ENCODE data around the gene TMBIM1. TPM values are rescaled to one million over a fixed set of nuclear protein-coding genes. Genes with fewer than 3 reads are reported as not detected.

Gene TMBIM1
- 60.5 and 126 TPM in 2 replicates for total RNA-seq (2011; cell fraction: chromatin; rRNA removed; ENCODE audit: low replicate concordance)
- total RNA-seq (2011; cell fraction: nucleolus; rRNA removed) = 123 and 144 TPM in 2 replicates
- 126 and 128 TPM in 2 replicates for total RNA-seq (2011; cell fraction: nucleoplasm; rRNA removed)
- 64.8 and 71.4 TPM in 2 replicates for total RNA-seq (2014; rRNA removed)
- 56.6 and 59.2 TPM in 2 replicates for total RNA-seq (2014; rRNA removed; fragmentation: Illumina TruSeq; extraction: Trizol)
- total RNA-seq (2015; rRNA removed; fragmentation: Illumina TruSeq; extraction: Trizol) = 43.7 and 46.8 TPM in 2 replicates
- 90.7 and 102 TPM in 2 replicates for total RNA-seq (2021)
- polyA plus RNA-seq (2011; rRNA removed) = 45.9 and 66.8 TPM in 2 replicates
- polyA plus RNA-seq (2011; cell fraction: cytosol; rRNA removed) = 68.3 and 77.4 TPM in 2 replicates
- 111 and 118 TPM in 2 replicates for polyA plus RNA-seq (2011; cell fraction: nucleus; rRNA removed)
- polyA plus RNA-seq (2012) = 77.9 and 194 TPM in 2 replicates
- polyA plus RNA-seq (2014; fragmentation: Illumina TruSeq; extraction: Trizol) = 105 and 112 TPM in 2 replicates
- polyA plus RNA-seq (2014; fragmentation: Nextera tagmentation; extraction: Ambion mirVana) = 10 to 100 TPM; 14.2 to 35.6 TPM
- 47.0 and 49.5 TPM in 2 replicates for polyA plus RNA-seq (2014; rRNA removed)
- polyA minus RNA-seq (2011; rRNA and poly(A)+ RNA removed) = 37.4 and 39.0 TPM in 2 replicates
- 26.7 and 30.6 TPM in 2 replicates for polyA minus RNA-seq (2011; cell fraction: cytosol; rRNA and poly(A)+ RNA removed)
- 15.1 and 18.2 TPM in 2 replicates for polyA minus RNA-seq (2011; cell fraction: nucleus; rRNA and poly(A)+ RNA removed)
- Bru-seq, nascent RNA = percentile 84 among the genes with signal in this experiment
- BruChase-seq, experiment 1, labeled RNA remaining after a 2-hour chase = percentile 75 among the genes with signal in this experiment
- BruChase-seq, experiment 2, labeled RNA remaining after a 6-hour chase = percentile 79 among the genes with signal in this experiment
- long read RNA-seq, experiment 1, transcript TMBIM1-201 (12 exons, 2,371 nt) = major isoform, 94 of 331 reads
- long read RNA-seq, experiment 1, transcript TMBIM1-219 (10 exons, 2,874 nt) = minor isoform, 27 of 331 reads
- long read RNA-seq, experiment 1, transcript TMBIM1-202 (12 exons, 2,422 nt) = minor isoform, 5 of 331 reads
- long read RNA-seq, experiment 1, partial matches to known transcripts = 119 of 331 reads
- long read RNA-seq, experiment 1, other reads (novel, unspliced or antisense) = 86 of 331 reads
- long read RNA-seq, experiment 2, transcript TMBIM1-201 (12 exons, 2,371 nt) = major isoform, 48 of 101 reads
- long read RNA-seq, experiment 2, partial matches to known transcripts = 13 of 101 reads
- long read RNA-seq, experiment 2, other reads (novel, unspliced or antisense) = 38 of 101 reads
- long read RNA-seq, experiment 3, transcript TMBIM1-201 (12 exons, 2,371 nt) = major isoform, 76 of 90 reads
- long read RNA-seq, experiment 3, partial matches to known transcripts = 3 of 90 reads
- long read RNA-seq, experiment 3, other reads (novel, unspliced or antisense) = 11 of 90 reads

- Histone ChIP-seq H3K4me1 (replicated peaks in 1 of 2; ENCODE audit: control insufficient read depth in 2 of 2, insufficient read depth in 2 of 2, low read length in 2 of 2) (peaks cover 40 to 48% of the 10 kb centered on the region in 2 experiments), H3K27ac (ENCODE audit: extremely low read depth, low read depth, low read length) (peak within 1 kb of the TSS; percentile 88), H3K4me2 (ENCODE audit: insufficient read depth, low read length) (peak within 1 kb of the TSS; percentile 94), H3K9ac (ENCODE audit: insufficient read depth in 1 of 2, low read depth in 2 of 2, low read length in 2 of 2) (peak within 1 kb of the TSS; percentile 82 to 92), H3K9me1 (ENCODE audit: control insufficient read depth, insufficient read depth, low read length) (peaks cover 3% of the 10 kb centered on the region), H3K9me3 (replicated peaks; ENCODE audit: control insufficient read depth, insufficient read depth, low read depth, low read length) (no peaks in the 10 kb centered on the region), H3K4me3 (peak within 1 kb of the TSS; percentile 62), H2AFZ (ENCODE audit: low read depth, low read length) (peak within 1 kb of the TSS; percentile 88), H4K20me1 (replicated peaks; ENCODE audit: control insufficient read depth, insufficient read depth, low read length) (no peaks in the 10 kb centered on the region), H3K27me3 (ENCODE audit: control insufficient read depth in 2 of 2, insufficient read depth in 2 of 2, low read length in 2 of 2) (no peaks in the 10 kb centered on the region), H3K36me3 (ENCODE audit: control insufficient read depth, insufficient read depth, low read length) (peaks cover 12% of the 10 kb centered on the region; the same call in 2 of the 3 replicates), H3K79me2 (ENCODE audit: control insufficient read depth, insufficient read depth, low read length) (peaks cover 50% of the 10 kb centered on the region)
- in situ Hi-C loops (cut with MboI) = no loop called here
- CTCF ChIA-PET (ENCODE audit: low intra/inter-chr PET ratio) = no interaction called here
- POLR2A ChIA-PET = no interaction called here
- WGBS (ENCODE audit: insufficient coverage, low coverage, missing lambda C conversion rate) = 4% methylated on average over 40 of the region's 63 CpGs
- intact Hi-C loops (cut with micrococcal nuclease) = loop anchor here (2.0 to 5.0 kb wide), 2 partner anchors 106 to 275 kb away; partner anchors contain the start of genes CNOT9, CTDSP1 and USP37
- DNase-seq (ENCODE audit: extremely low read depth in 1 of 4, low spot score in 3 of 4) = peak; percentile 83 to 89 (median 86)
- ATAC-seq = peak; percentile 79
- TSS peak; percentile 39 for BruUV-seq (replicated peaks)
- FAIRE-seq = no peak
- peak; percentile 95 for TF ChIP-seq KLF1 (tag; IDR thresholded peaks at IDR 0.05)
- TF ChIP-seq ARID4B (CRISPR knock-in tag; IDR thresholded peaks at IDR 0.05) = peak; percentile 61; the same call in 1 of the 2 replicates
- TF ChIP-seq BMI1 (IDR thresholded peaks at IDR 0.05; ENCODE audit: low read length) = no peak
- 0 out of 2 replicates have a peak, but pooled peaks have one; percentile 19 for TF ChIP-seq MTA3 (IDR thresholded peaks at IDR 0.05; ENCODE audit: borderline replicate concordance)
- TF ChIP-seq RBM22 (IDR thresholded peaks at IDR 0.05; ENCODE audit: low read depth, low read length, poor library complexity, severe bottlenecking) = no peak
- TF ChIP-seq E2F5 (CRISPR knock-in tag; IDR thresholded peaks at IDR 0.05) = no peak
- TF ChIP-seq CCNT2 (IDR thresholded peaks at IDR 0.05; ENCODE audit: borderline replicate concordance, extremely low read depth, insufficient read length, low read depth, low read length) = peak; percentile 85
- TF ChIP-seq RCOR1 (IDR thresholded peaks at IDR 0.05; ENCODE audit: borderline replicate concordance in 1 of 2, low read depth in 2 of 2, low read length in 2 of 2) = peak in 1 of 2 experiments; percentile 66; a peak in 1 of 4 replicates
These were observed at the start of gene TMBIM1 for GRCh38 chr2:218292048-218293014. TMBIM1 (minus strand) TSS chr2:218292503; CDS start chr2:218282141, 10,362 bp downstream.
